Peyer's patch (tissue), 4 donors: ENCODE measurements around the gene OTP.

Source experiments
- POLR2A ChIP-seq, 2 donors: fragments of 450-650 bp; IDR thresholded peaks; one replicate each; pipeline ENCODE4 v1.5.1; 2017; ENCODE audit warnings: antibody characterized with exemption in 2 of 2, mild to moderate bottlenecking in 2 of 2, moderate library complexity in 2 of 2
- TF ChIP-seq, protein P1 (sequence below), 6 experiments: fragments of 450-650 bp in 4 of 6; fragments of 200-600 bp in 2 of 6; sonication (generic) in 1 of 6; IDR thresholded peaks; one replicate each; pipeline ENCODE4 v1.5.1; 2017 to 2019; ENCODE audit warnings: antibody characterized with exemption in 6 of 6, mild to moderate bottlenecking in 3 of 6, moderate library complexity in 1 of 6

DNA sequence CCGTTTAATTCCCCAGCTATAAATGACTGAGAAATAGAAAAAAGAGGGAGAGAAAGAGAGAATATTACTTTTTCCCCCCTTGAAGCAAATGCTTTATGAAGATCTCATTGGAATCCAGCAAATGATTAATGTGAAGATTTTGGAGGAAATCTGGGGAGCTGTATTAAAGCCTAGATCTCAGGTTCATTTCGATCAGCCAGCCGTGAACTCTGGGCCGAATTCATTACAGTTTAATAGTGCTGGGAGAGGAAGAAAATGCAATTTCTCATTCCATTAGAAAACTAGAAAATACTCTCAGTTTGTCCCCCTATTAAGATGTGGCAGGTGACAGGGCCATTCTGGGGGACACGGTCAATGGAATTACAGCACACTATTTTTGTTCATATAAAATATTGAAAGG lies 4.8 kb downstream of the OTP start:
- TF ChIP-seq, protein P1, sequence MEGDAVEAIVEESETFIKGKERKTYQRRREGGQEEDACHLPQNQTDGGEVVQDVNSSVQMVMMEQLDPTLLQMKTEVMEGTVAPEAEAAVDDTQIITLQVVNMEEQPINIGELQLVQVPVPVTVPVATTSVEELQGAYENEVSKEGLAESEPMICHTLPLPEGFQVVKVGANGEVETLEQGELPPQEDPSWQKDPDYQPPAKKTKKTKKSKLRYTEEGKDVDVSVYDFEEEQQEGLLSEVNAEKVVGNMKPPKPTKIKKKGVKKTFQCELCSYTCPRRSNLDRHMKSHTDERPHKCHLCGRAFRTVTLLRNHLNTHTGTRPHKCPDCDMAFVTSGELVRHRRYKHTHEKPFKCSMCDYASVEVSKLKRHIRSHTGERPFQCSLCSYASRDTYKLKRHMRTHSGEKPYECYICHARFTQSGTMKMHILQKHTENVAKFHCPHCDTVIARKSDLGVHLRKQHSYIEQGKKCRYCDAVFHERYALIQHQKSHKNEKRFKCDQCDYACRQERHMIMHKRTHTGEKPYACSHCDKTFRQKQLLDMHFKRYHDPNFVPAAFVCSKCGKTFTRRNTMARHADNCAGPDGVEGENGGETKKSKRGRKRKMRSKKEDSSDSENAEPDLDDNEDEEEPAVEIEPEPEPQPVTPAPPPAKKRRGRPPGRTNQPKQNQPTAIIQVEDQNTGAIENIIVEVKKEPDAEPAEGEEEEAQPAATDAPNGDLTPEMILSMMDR (IDR thresholded peaks at IDR 0.05) = no peak
- no peak for TF ChIP-seq POLR2A (IDR thresholded peaks at IDR 0.05)
